ENCODE results near the gene TCERG1L.
"Not testable (repeated sequence)": the region's sequence is repeated elsewhere in the genome, so short reads cannot be mapped to it uniquely, and the experiment has no call there.

The TCERG1L gene

GRCh38 chr10:131246775-131247174 is 64.7 kb downstream of the TCERG1L start:
- DNase-seq, result no peak

- DNase-seq, result no peak
Observed at GRCh38 chr10:131246089-131246488, 65.4 kb downstream of the TCERG1L start.

GRCh38 chr10:131245475-131246059 is 66.0 kb downstream of the TCERG1L start:
- DNase-seq, result no peak

- DNase-seq, result no peak
Observed at GRCh38 chr10:131244836-131245235, 66.7 kb downstream of the TCERG1L start.

- DNase-seq, result no peak
Observed at GRCh38 chr10:131243076-131243475, 68.4 kb downstream of the TCERG1L start.

- DNase-seq, result peak; percentile 23
Observed at GRCh38 chr10:131242007-131242406, 69.5 kb downstream of the TCERG1L start.

GRCh38 chr10:131240691-131241090 is 70.8 kb downstream of the TCERG1L start:
- no peak for DNase-seq

GRCh38 chr10:131239926-131240325 is 71.6 kb downstream of the TCERG1L start:
- DNase-seq, result no peak

GRCh38 chr10:131239450-131239849 is 72.1 kb downstream of the TCERG1L start:
- DNase-seq, result no peak

- DNase-seq, result no peak
Observed at GRCh38 chr10:131238669-131239280, 72.7 kb downstream of the TCERG1L start.

GRCh38 chr10:131237991-131238651 is 73.4 kb downstream of the TCERG1L start:
- DNase-seq, result no peak

GRCh38 chr10:131234606-131235005 is 76.9 kb downstream of the TCERG1L start:
- DNase-seq, result not testable (repeated sequence)

- DNase-seq, result peak; percentile 60
Observed at GRCh38 chr10:131233611-131234258, 77.8 kb downstream of the TCERG1L start.

- DNase-seq, result peak; percentile 85
Observed at GRCh38 chr10:131231965-131232541, 79.5 kb downstream of the TCERG1L start.

- DNase-seq, result peak; percentile 15
Observed at GRCh38 chr10:131231323-131231964, 80.1 kb downstream of the TCERG1L start.

GRCh38 chr10:131230641-131231322 is 80.7 kb downstream of the TCERG1L start:
- DNase-seq, result peak; percentile 24

- DNase-seq, result no peak
Observed at GRCh38 chr10:131230166-131230565, 81.4 kb downstream of the TCERG1L start.

GRCh38 chr10:131227163-131227740 is 84.3 kb downstream of the TCERG1L start:
- DNase-seq, result no peak

- peak; percentile 92 for DNase-seq
Observed at GRCh38 chr10:131226446-131227162, 84.9 kb downstream of the TCERG1L start.

- no peak for DNase-seq
Observed at GRCh38 chr10:131224106-131224505, 87.4 kb downstream of the TCERG1L start.

GRCh38 chr10:131223422-131223821 is 88.1 kb downstream of the TCERG1L start:
- no peak for DNase-seq

All from NCI-H69 (cell line).